HEK293 (cell line): Measurements from ENCODE around the gene CLCN7.

Source experiments
- CTCF ChIA-PET: fragments of 350-600 bp; formaldehyde crosslinking; extraction: SDS; loops from one replicate; lab custom pipeline; 2021; ENCODE audit warnings: antibody characterized with exemption; lab: Yijun Ruan, JAX
- POLR2A ChIA-PET: fragments of 300-600 bp; formaldehyde crosslinking; extraction: SDS; loops from one replicate; lab custom pipeline; 2020; ENCODE audit warnings: antibody characterized with exemption, inconsistent platforms; lab: Yijun Ruan, JAX
- H3K27ac ChIP-seq: fragments of 200-500 bp; sonication (Bioruptor generic); 2 replicates; pipeline ENCODE4 v1.5.1; 2014; ENCODE audit warnings: low read depth, low read length, control low read depth, inconsistent platforms; ENCODE audit errors: extremely low read depth
- H3K36me3 ChIP-seq, 2 experiments: fragments of 200-500 bp in 1 of 2; sonication (Bioruptor generic) in 1 of 2; 1 replicate in 1 of 2; 2 replicates in 1 of 2; pipeline ENCODE4 v1.5.1; 2014 to 2017; ENCODE audit warnings: inconsistent platforms in 2 of 2, low read length in 2 of 2; ENCODE audit not compliant: control insufficient read depth in 2 of 2, insufficient read depth in 1 of 2
- H3K4me1 ChIP-seq: fragments of 200-500 bp; sonication (Bioruptor generic); 2 replicates; pipeline ENCODE4 v1.5.1; 2014; ENCODE audit warnings: mild to moderate bottlenecking, low read length, inconsistent platforms; ENCODE audit not compliant: control insufficient read depth, insufficient read depth
- H3K4me3 ChIP-seq: 2 replicates; pipeline ENCODE4 v1.5.1; 2011; ENCODE audit warnings: low read depth, mild to moderate bottlenecking, control low read depth, low read length, moderate library complexity
- H3K9me3 ChIP-seq: fragments of 200-500 bp; sonication (Bioruptor generic); 2 replicates; pipeline ENCODE4 v1.5.1; 2014; ENCODE audit warnings: low read depth, low read length, inconsistent platforms; ENCODE audit not compliant: control insufficient read depth, insufficient read depth
- INSM2 ChIP-seq: fragments of 450-650 bp; formaldehyde crosslinking; IDR thresholded peaks from 2 replicates; pipeline ENCODE4 v1.5.1; 2016; ENCODE audit warnings: missing biosample characterization, missing genetic modification characterization
- PBX3 ChIP-seq: sonication (generic); formaldehyde crosslinking; IDR thresholded peaks from 2 replicates; pipeline ENCODE4 v1.8.1; 2022; ENCODE audit warnings: mild to moderate bottlenecking, moderate library complexity, missing genetic modification reagents
- SETDB1 ChIP-seq: IDR thresholded peaks from one replicate; pipeline ENCODE4 v1.6.1; 2017; ENCODE audit warnings: mild to moderate bottlenecking, low read length, moderate library complexity, mixed read lengths; ENCODE audit not compliant: insufficient read length
- ZNF155 ChIP-seq: fragments of 450-650 bp; formaldehyde crosslinking; IDR thresholded peaks from 2 replicates; pipeline ENCODE4 v1.5.1; 2016; ENCODE audit warnings: missing biosample characterization, missing genetic modification characterization
- ZNF280C ChIP-seq: fragments of 450-650 bp; formaldehyde crosslinking; IDR thresholded peaks from 2 replicates; pipeline ENCODE4 v1.5.1; 2016; ENCODE audit warnings: missing biosample characterization, missing genetic modification characterization
- ZNF280D ChIP-seq: fragments of 450-650 bp; formaldehyde crosslinking; IDR thresholded peaks from 2 replicates; pipeline ENCODE4 v1.5.1; 2016; ENCODE audit warnings: missing biosample characterization, missing genetic modification characterization
- ZNF549 ChIP-seq: fragments of 450-650 bp; IDR thresholded peaks from 2 replicates; pipeline ENCODE4 v1.5.1; 2018; ENCODE audit warnings: missing biosample characterization, missing genetic modification characterization, mild to moderate bottlenecking, inconsistent platforms, moderate library complexity
- ZNF626 ChIP-seq: fragments of 450-650 bp; sonication (Bioruptor Pico); formaldehyde crosslinking; IDR thresholded peaks from 2 replicates; pipeline ENCODE4 v1.5.1; 2018; ENCODE audit warnings: missing biosample characterization, missing genetic modification characterization, inconsistent platforms
- ZNF670 ChIP-seq: fragments of 450-650 bp; formaldehyde crosslinking; IDR thresholded peaks from 2 replicates; pipeline ENCODE4 v1.5.1; 2016; ENCODE audit warnings: missing biosample characterization, missing genetic modification characterization, low read depth
- TF ChIP-seq, protein P1 (sequence below): fragments of 450-650 bp; formaldehyde crosslinking; conservative IDR thresholded peaks from 2 replicates; pipeline ENCODE4 v1.5.1; 2016; ENCODE audit warnings: low read depth, missing biosample characterization, missing genetic modification characterization
- TF ChIP-seq, protein P2 (sequence below): fragments of 450-650 bp; formaldehyde crosslinking; IDR thresholded peaks from 2 replicates; pipeline ENCODE4 v1.5.1; 2016; ENCODE audit warnings: missing biosample characterization, missing genetic modification characterization

Gene CLCN7

DNA sequence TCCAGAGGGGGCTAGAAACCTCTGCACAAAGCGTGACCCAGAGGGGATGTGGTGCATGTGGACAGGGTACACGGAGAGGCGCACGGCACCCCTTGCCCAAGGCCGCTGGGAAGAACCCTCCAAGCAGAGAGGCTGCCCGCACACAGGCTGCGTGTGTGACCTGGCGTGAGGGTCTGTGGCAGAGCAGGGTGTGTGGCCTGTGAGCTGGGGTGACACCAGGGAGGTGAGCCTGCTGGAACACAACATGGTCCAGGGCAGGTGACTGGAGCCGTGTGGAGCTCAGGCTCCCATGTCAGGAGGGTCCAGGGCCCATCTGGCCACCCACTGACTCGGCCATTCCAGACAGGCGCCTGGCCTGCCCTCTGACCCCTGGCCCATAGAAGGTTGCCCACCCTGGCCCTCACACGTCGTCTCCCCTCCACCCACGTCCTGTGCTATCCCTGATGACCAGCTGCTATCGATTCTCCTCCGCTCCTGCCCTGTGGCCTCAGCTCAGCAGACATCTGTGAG lies 43.9 kb upstream of the CLCN7 start:
- Histone ChIP-seq H3K4me3 (no peak overlapping the region), H3K27ac (no peak overlapping the region)
- TF ChIP-seq ZNF626 (tag by site-specific recombination) (no peak), ZNF670 (tag by site-specific recombination) (no peak), PBX3 (CRISPR knock-in tag) (no peak), INSM2 (tag by site-specific recombination) (no peak)
- TF ChIP-seq, protein P1, sequence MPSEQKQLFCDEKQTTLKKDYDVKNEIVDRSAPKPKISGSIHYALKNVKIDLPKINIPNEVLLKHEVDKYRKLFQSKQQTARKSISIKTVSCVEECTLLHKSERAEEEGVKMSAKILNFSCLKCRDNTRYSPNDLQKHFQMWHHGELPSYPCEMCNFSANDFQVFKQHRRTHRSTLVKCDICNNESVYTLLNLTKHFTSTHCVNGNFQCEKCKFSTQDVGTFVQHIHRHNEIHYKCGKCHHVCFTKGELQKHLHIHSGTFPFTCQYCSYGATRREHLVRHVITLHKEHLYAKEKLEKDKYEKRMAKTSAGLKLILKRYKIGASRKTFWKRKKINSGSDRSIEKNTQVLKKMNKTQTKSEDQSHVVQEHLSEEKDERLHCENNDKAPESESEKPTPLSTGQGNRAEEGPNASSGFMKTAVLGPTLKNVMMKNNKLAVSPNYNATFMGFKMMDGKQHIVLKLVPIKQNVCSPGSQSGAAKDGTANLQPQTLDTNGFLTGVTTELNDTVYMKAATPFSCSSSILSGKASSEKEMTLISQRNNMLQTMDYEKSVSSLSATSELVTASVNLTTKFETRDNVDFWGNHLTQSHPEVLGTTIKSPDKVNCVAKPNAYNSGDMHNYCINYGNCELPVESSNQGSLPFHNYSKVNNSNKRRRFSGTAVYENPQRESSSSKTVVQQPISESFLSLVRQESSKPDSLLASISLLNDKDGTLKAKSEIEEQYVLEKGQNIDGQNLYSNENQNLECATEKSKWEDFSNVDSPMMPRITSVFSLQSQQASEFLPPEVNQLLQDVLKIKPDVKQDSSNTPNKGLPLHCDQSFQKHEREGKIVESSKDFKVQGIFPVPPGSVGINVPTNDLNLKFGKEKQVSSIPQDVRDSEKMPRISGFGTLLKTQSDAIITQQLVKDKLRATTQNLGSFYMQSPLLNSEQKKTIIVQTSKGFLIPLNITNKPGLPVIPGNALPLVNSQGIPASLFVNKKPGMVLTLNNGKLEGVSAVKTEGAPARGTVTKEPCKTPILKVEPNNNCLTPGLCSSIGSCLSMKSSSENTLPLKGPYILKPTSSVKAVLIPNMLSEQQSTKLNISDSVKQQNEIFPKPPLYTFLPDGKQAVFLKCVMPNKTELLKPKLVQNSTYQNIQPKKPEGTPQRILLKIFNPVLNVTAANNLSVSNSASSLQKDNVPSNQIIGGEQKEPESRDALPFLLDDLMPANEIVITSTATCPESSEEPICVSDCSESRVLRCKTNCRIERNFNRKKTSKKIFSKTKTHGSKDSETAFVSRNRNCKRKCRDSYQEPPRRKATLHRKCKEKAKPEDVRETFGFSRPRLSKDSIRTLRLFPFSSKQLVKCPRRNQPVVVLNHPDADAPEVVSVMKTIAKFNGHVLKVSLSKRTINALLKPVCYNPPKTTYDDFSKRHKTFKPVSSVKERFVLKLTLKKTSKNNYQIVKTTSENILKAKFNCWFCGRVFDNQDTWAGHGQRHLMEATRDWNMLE (tag by site-specific recombination), result no peak
- TF ChIP-seq, all 188 proteins: peak for 0
- ChIA-PET CTCF (no interaction called here), POLR2A (no interaction called here)
- Histone ChIP-seq H3K4me1 (no peaks in the 10 kb centered on the region), H3K36me3 (peaks cover 0 to 24% of the 10 kb centered on the region in 2 experiments; a peak in 2 of 3 replicates), H3K9me3 (no peaks in the 10 kb centered on the region)

- no peaks in the 10 kb centered on the region for H3K9me3 ChIP-seq
- CTCF ChIA-PET, result interaction anchor here (0.9 kb wide), 2 partner anchors 191 to 209 kb away, joined by 3 to 5 read pairs; no protein-coding TSS in a partner anchor
- H3K36me3 ChIP-seq, result peaks cover 0 to 29% of the 10 kb centered on the region in 2 experiments; a peak in 2 of 3 replicates
- POLR2A ChIA-PET, result no interaction called here
- H3K4me1 ChIP-seq, result no peaks in the 10 kb centered on the region
- TF ChIP-seq ZNF549 (tag by site-specific recombination) (0 out of 2 replicates have a peak, but pooled peaks have one; percentile 29), ZNF280D (tag by site-specific recombination) (0 out of 2 replicates have a peak, but pooled peaks have one; percentile 54), SETDB1 (peak; percentile 86), ZNF280C (tag by site-specific recombination) (no peak), ZNF155 (tag by site-specific recombination) (no peak)
- TF ChIP-seq, protein P2, sequence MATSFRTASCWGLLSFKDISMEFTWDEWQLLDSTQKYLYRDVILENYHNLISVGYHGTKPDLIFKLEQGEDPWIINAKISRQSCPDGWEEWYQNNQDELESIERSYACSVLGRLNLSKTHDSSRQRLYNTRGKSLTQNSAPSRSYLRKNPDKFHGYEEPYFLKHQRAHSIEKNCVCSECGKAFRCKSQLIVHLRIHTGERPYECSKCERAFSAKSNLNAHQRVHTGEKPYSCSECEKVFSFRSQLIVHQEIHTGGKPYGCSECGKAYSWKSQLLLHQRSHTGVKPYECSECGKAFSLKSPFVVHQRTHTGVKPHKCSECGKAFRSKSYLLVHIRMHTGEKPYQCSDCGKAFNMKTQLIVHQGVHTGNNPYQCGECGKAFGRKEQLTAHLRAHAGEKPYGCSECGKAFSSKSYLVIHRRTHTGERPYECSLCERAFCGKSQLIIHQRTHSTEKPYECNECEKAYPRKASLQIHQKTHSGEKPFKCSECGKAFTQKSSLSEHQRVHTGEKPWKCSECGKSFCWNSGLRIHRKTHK (tag by site-specific recombination), result peak; percentile 94
- H3K4me3 ChIP-seq, result no peak overlapping the region
- no peak overlapping the region for H3K27ac ChIP-seq
These were observed 39.7 kb upstream of the CLCN7 start for GRCh38 chr16:1514507-1514906.
